Panc1 (cell line): Measurements from ENCODE around the gene SSTR1. TPM values are rescaled to one million over a fixed set of nuclear protein-coding genes. Genes with fewer than 3 reads are reported as not detected.

Experiments used
- ATAC-seq: fragments of 200-7000 bp; cut with Tn5 transposase; 2 replicates; pipeline ENCODE4 v1.9.1; 2020; ENCODE audit warnings: mild to moderate bottlenecking, moderate library complexity
- BruUV-seq: library from RNA; stranded (reverse); fragments of 400-500 nt; replicated peaks from 2 replicates; lab custom pipeline; 2021; lab: Mats Ljungman, UMichigan
- CTCF ChIA-PET: fragments of 300-600 bp; sonication (Branson Sonifier 250); formaldehyde crosslinking; loops from one replicate; lab custom pipeline; 2022; ENCODE audit warnings: antibody characterized with exemption; lab: Charles Lee
- POLR2A ChIA-PET: fragments of 300-600 bp; sonication (Branson Sonifier 250); formaldehyde crosslinking; loops from one replicate; lab custom pipeline; 2022; ENCODE audit warnings: antibody characterized with exemption; lab: Charles Lee
- DNase-seq: peaks from one replicate; pipeline ENCODE4 v3.0.0-alpha.2; 2010; ENCODE audit warnings: low read depth, low spot score
- H3K27ac ChIP-seq: 2 replicates; pipeline ENCODE4 v1.5.1; 2011; ENCODE audit warnings: mild to moderate bottlenecking, low read length, inconsistent platforms
- H3K27me3 ChIP-seq: fragments of 200-500 bp; sonication (Bioruptor generic); 2 replicates; pipeline ENCODE4 v1.6.0; 2014; ENCODE audit warnings: low read length, inconsistent platforms; ENCODE audit not compliant: control insufficient read depth, insufficient read depth
- H3K36me3 ChIP-seq: fragments of 200-500 bp; sonication (Bioruptor generic); 2 replicates; pipeline ENCODE4 v1.5.1; 2014; ENCODE audit warnings: inconsistent platforms, mild to moderate bottlenecking, low read length, moderate library complexity; ENCODE audit not compliant: control insufficient read depth, insufficient read depth
- H3K4me1 ChIP-seq: 2 replicates; pipeline ENCODE4 v1.5.1; 2011; ENCODE audit warnings: inconsistent platforms, mild to moderate bottlenecking, low read length, moderate library complexity; ENCODE audit not compliant: control insufficient read depth, insufficient read depth
- H3K4me3 ChIP-seq, 2 experiments: 2 replicates each; pipeline ENCODE4 v1.5.1; 2011 to 2012; ENCODE audit warnings: low read depth in 2 of 2, low read length in 2 of 2, mild to moderate bottlenecking in 2 of 2, inconsistent platforms in 1 of 2, moderate library complexity in 1 of 2
- H3K9me3 ChIP-seq: fragments of 200-500 bp; sonication (Bioruptor generic); 2 replicates; pipeline ENCODE4 v1.5.1; 2014; ENCODE audit warnings: low read depth, mild to moderate bottlenecking, inconsistent platforms, low read length, moderate library complexity; ENCODE audit not compliant: control insufficient read depth, insufficient read depth
- CTCF ChIP-seq: fragments of 450-650 bp; IDR thresholded peaks from 2 replicates; pipeline ENCODE4 v1.5.1; 2017; ENCODE audit warnings: mild to moderate bottlenecking
- POLR2AphosphoS5 ChIP-seq: IDR thresholded peaks from 2 replicates; pipeline ENCODE4 v1.6.1; 2012; ENCODE audit warnings: mild to moderate bottlenecking, low read depth, low read length, moderate library complexity
- REST ChIP-seq, 2 experiments: IDR thresholded peaks; 2 replicates each; pipeline ENCODE4 v1.6.1; 2011 to 2012; ENCODE audit warnings: low read depth in 2 of 2, control low read depth in 1 of 2, low read length in 1 of 2, mild to moderate bottlenecking in 1 of 2, moderate library complexity in 1 of 2; ENCODE audit not compliant: insufficient read depth in 1 of 2
- SIN3A ChIP-seq: IDR thresholded peaks from 2 replicates; pipeline ENCODE4 v1.6.1; 2012; ENCODE audit warnings: low read depth, mild to moderate bottlenecking, low read length, moderate library complexity, borderline replicate concordance; ENCODE audit not compliant: insufficient read depth
- TCF7L2 ChIP-seq: IDR thresholded peaks from 2 replicates; pipeline ENCODE4 v1.6.1; 2011; ENCODE audit warnings: mild to moderate bottlenecking, low read depth, low read length, inconsistent platforms
- in situ Hi-C: cut with HindIII; loops from 2 replicates; pipeline ENCODE4 v1.10.0; 2016; ENCODE audit warnings: low sequenced_read_pairs, low pct_unique_long_range_greater_than_20kb
- intact Hi-C: fragments of 100-400 bp; cut with micrococcal nuclease; formaldehyde crosslinking; loops from one replicate; pipeline ENCODE4 v1.10.0; 2022; ENCODE audit not compliant: unreplicated experiment
- total RNA-seq: library from RNA; stranded (reverse); gene quantifications from one replicate; pipeline ENCODE4 v1.2.1, GENCODE V29; 2021; ENCODE audit not compliant: unreplicated experiment

SSTR1 gene
- total RNA-seq, 1 experiment from 2014 or later: not detected

- no peaks in the 10 kb centered on the region for H3K36me3 ChIP-seq
- BruUV-seq: no TSS peak
- CTCF ChIA-PET: no interaction called here
- TF ChIP-seq CTCF (no peak), POLR2AphosphoS5 (no peak), SIN3A (no peak), TCF7L2 (no peak), REST (IDR thresholded peaks at IDR 0.05; ENCODE audit: insufficient read depth in 1 of 2, low read depth in 2 of 2, low read length in 1 of 2) (no peak)
- H3K27me3 ChIP-seq: no peaks in the 10 kb centered on the region
- POLR2A ChIA-PET: no interaction called here
- no peak overlapping the region for H3K27ac ChIP-seq
- H3K4me1 ChIP-seq: no peaks in the 10 kb centered on the region
- intact Hi-C loops (no loop called here), in situ Hi-C loops (no loop called here)
- DNase-seq (no peak), ATAC-seq (no peak)
- no peak overlapping the region for H3K4me3 ChIP-seq
- H3K9me3 ChIP-seq: no peaks in the 10 kb centered on the region
Observed at GRCh38 chr14:38238332-38238731, 30.6 kb downstream of the SSTR1 start.

GRCh38 chr14:38238878-38239277 is 31.2 kb downstream of the SSTR1 start:
- no peak overlapping the region for H3K4me3 ChIP-seq
- H3K27ac ChIP-seq: no peak overlapping the region
- H3K4me1 ChIP-seq: no peaks in the 10 kb centered on the region
- ATAC-seq: no peak
- H3K9me3 ChIP-seq: no peaks in the 10 kb centered on the region
- BruUV-seq: no TSS peak
- TF ChIP-seq CTCF: no peak
- no peak for TF ChIP-seq POLR2AphosphoS5
- TF ChIP-seq TCF7L2: no peak
- TF ChIP-seq REST (IDR thresholded peaks at IDR 0.05; ENCODE audit: insufficient read depth in 1 of 2, low read depth in 2 of 2, low read length in 1 of 2): no peak
- no peak for TF ChIP-seq SIN3A
- POLR2A ChIA-PET: no interaction called here
- intact Hi-C loops: no loop called here
- no peaks in the 10 kb centered on the region for H3K36me3 ChIP-seq
- DNase-seq: no peak
- H3K27me3 ChIP-seq: no peaks in the 10 kb centered on the region
- CTCF ChIA-PET: no interaction called here
- in situ Hi-C loops: no loop called here
